Gastrocnemius medialis (tissue), 4 donors: Measurements from ENCODE around the gene CTIF.

Source experiments
- CTCF ChIP-seq, 5 experiments: fragments of 450-650 bp in 3 of 5; fragments of 200-600 bp in 2 of 5; sonication (generic) in 2 of 5; IDR thresholded peaks in 4 of 5; conservative IDR thresholded peaks in 1 of 5; 1 replicate in 4 of 5; 2 replicates in 1 of 5; pipeline ENCODE4 v1.5.1; 2016 to 2019; ENCODE audit warnings: antibody characterized with exemption in 5 of 5, mild to moderate bottlenecking in 3 of 5, moderate library complexity in 3 of 5
- POLR2A ChIP-seq, 2 donors: fragments of 450-650 bp; IDR thresholded peaks; one replicate each; pipeline ENCODE4 v1.6.1; 2017; ENCODE audit warnings: antibody characterized with exemption in 2 of 2, mild to moderate bottlenecking in 2 of 2, moderate library complexity in 2 of 2

GRCh38 chr18:48788373-48788772 is 249.5 kb downstream of the CTIF start:
- TF ChIP-seq CTCF (IDR thresholded peaks at IDR 0.05 in 4 of 5, conservative IDR thresholded peaks at IDR 0.05 in 1 of 5) (no peak), POLR2A (IDR thresholded peaks at IDR 0.05) (no peak)
